ENCODE data around the gene KCNK3.

DNA sequence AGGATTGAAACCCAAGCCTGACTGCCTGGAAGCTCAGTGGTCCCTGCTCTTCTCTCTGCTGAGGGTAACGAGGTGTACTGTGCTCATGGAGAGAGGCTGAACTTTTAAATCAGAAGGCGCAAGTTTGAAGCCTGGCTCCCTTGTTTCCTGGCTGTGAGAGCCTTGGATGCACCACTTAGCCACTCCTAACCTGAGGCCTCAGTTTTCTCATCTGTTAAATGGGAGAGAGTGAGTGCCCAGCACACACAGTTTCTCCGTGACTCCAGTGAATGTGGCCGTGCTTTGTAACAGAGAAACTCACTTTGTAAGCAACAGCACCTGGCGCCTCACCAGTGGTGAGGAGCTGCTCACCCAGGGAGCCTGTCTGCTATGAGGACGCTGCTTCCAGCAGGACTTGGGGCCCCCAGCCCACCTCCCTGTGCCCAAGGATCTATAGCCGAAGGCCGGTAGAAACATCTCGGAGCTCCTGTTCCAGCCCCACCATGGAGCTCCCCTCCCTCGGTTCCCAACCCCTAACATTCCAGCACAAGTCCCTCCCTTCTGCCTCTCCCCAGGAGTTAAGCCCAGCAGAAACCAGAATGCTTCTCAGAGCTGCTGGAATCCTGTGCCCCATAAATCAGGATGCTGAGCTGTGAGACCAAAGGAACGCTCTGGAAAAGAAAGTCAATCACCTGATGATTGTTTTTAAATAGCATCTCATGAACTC, 20.3 kb upstream of the KCNK3 start:
- TF ChIP-seq CTCF (IDR thresholded peaks at IDR 0.05), result no peak
- TF ChIP-seq EZH2 (IDR thresholded peaks at IDR 0.05; ENCODE audit: borderline replicate concordance, insufficient read depth, low read depth, low read length, poor library complexity, severe bottlenecking), result no peak

Measured in B cell (primary cell).